GM18868 (cell line): ENCODE measurements around the gene B9D2.
A peak's percentile ranks its signal among the peaks of the same experiment; 100 is the strongest.
"Not testable (repeated sequence)": the region's sequence is repeated elsewhere in the genome, so short reads cannot be mapped to it uniquely, and the experiment has no call there.

ENCODE experiments used
- ATAC-seq: cut with Tn5 transposase; IDR thresholded peaks from one replicate; pipeline ENCODE4 v1.9.1; 2021; ENCODE audit warnings: mild to moderate bottlenecking, moderate library complexity; ENCODE audit not compliant: unreplicated experiment

The B9D2 gene

DNA sequence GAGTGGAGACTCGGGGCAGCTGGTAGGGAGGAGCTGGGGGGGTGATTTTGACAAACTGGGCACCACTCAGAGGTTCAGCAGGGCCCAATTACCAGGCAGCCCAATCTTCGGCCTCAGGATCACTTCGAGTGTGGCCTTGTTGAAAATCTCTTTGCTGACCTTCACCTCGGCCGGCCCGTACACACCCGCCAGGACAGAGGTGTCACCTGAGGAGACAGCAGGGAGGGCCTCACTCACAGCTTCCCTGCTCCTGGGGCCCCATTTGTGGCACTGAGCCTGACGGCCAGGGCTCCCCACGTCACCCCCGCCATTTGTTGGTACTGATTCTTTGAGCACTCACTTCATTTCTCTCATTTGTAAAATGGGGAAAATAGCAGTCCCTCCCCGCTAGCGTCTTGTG, 28.8 kb upstream of the B9D2 start:
- ATAC-seq, result no peak

DNA sequence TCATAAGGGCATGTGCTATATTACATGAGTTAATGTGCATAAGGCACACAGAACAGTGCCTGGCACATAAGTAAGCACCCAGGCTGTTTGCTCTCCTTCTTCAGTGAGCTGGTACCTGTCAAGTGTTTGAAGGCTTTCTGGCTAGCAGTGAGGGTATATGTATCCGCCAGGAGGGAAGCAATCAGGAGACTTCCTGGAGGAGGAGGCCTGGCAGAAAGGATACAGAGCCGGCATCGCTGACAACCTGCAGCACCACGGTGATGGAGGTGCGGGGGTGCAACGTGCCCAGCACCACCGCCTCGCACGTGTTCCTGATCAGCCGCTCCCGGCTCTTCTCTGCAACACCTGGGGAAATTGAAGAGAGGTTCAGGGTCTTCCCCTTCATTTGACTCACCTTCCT, 27.7 kb upstream of the B9D2 start:
- no peak for ATAC-seq

DNA sequence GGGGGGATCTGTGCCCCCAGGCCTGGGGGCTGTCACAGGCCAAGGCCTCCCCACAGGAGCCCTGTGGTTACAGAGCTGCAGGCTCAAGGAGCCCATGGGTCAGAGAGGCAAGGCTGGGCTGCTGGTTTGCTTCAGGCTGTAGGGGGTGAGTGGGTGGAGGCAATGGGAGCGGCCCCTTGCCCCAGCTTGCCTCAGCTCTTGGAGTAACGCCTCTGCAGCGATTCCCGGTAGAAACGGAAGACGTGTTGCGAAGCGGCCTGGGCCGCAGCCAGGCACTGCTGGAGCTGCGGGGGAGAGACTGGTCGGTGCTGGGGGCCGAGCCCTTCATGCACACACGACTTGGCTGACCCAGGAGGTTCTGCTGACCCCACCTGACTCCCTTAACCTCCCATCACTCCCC, 22.5 kb upstream of the B9D2 start:
- no peak for ATAC-seq

DNA sequence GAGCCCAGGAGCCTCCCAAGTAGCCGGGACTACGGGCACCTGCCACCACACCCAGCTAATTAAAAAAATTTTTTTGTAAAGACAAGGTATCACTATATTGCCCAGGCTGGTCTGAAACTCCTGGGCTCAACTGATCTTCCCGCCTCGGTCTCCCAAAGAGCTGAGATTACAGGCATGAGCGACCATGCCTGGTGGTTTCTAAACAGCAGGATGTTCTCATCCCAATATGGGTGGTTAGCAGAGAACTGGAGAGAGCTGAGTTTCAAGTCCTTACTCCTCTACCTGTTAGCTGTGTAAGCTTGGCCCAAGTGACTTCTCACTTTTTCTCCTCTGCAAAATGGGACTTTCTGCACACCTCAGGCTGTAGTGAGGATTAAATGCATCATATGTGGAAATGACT, 20.4 kb upstream of the B9D2 start:
- no peak for ATAC-seq

DNA sequence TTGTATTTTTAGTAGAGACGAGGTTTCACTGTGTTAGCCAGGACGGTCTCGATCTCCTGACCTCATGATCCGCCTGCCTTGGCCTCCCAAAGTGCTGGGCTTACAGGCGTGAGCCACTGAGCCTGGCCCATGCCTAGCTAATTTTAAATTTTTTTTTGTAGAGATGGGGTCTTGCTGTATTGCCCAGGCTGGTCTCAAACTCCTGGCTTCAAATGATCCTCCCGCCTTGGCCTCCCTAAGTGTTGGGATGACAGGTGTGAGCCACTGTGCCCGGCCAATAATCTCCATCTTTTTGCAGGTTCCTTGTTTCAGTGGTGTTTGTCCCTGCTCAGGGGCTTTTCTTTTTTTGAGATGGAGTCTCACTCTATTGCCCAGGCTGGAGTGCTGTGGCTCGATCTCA, 17.6 kb upstream of the B9D2 start:
- not testable (repeated sequence) for ATAC-seq

DNA sequence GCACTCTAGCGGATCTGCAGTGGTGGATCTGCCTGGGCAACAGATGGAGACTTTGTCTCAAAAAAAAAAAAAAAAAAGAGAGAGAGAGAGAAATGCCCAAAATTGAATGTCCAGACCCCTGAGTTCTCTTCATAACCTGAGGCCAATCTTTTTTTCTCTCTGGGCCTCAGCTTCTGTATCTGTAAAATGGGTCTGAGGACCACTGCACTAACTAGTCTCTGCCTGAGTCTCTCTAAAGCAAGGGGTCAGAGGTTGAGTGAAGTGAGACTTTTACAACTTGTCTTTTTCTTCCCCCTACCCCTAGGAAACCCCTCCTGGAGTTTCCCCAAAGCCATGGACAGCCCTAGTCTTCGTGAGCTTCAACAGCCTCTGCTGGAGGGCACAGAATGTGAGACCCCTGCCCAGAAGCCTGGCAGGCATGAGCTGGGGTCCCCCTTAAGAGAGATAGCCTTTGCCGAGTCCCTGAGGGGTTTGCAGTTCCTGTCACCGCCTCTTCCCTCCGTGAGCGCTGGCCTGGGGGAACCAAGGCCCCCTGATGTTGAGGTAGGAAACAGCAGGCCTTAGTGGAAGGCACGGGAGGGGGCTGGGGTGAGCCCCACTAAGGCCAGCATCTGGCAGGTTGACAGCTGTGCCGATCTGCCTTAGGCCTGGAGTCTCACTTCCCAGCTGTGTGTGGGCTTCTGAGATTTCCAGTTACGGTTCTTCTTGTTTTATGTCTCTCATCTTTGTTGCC, 14.2 kb upstream of the B9D2 start:
- ATAC-seq, result peak; percentile 40

DNA sequence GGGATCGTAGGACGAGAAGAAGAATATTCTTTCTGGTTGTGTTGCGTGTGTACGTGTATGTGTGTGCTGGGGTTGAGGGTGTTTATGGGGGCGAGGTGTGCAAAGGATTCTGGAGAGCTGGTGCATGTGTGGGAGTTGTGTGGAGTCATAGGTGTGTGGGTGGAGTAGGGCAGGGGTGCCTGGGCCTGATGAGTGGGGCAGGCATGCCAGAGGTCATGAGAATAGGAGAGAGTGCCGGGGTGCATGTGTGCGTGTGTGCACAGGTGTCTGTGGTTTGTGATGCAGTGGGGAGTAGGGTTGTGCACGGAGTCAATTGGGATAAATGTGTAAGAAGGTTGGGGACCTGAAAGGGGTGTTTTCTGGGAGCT, 13.0 kb upstream of the B9D2 start:
- no peak for ATAC-seq

DNA sequence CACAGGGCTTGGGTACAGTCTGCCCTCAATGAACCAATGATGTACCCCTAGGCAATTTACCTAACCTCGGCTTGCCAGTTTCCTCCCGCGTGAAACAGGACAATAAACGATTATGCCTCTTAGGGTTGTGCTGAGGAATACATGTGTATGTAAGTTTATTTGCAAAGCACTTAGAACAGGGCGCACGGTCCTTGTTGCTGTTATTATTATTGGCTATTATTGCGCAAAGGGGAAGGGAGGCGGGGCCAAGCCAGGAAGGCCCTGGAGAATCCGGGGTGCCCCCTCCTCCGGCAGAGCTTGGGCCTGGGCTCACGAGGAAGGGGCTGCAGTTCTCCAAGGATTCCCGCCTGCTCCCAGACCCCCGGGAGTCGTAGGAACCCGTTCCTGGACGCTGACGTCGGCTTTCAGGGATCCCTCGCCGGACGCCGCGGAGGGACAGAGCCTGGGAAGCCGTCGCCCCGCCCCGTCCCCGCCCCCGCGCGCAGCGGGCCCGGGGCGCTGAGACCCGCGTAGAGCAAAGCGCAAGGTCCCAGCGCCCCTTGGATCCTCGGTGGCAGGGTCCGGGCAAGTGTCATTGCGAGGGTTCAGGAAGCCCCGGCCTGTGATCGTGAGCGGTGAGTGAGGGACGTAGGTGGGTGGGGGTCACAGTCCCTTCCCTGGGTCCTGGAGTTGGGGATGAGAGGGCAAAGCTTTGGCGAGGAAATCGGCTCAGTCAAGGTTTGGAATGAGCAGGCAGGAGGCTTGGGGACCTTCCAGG, 12.5 kb upstream of the B9D2 start, which contains the start of gene TMEM91:
TSS of gene TMEM91 (plus strand) at position 293 of the 757 bp plus-strand sequence. CDS start 1,777 bp downstream, outside the sequence.
- ATAC-seq, result no peak

DNA sequence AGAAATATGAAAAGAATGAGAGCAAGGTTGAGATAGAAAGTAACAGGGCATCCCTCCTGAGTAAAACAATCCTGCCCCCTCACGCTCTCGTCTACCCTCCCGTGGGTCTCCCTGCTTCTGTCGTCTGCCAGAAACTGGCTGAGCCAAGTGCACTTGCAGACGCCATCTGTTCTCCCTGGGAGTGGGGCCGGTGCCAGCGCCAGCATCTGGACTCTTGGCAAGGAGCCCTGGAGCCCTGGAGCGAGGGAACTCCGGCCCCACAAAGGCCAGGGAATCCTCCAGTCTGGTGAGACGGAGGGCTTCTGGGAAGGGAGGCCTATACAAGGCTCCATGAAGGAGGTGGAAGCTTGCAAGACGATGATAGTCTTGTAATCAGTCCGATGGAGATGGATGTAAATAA, 10.0 kb upstream of the B9D2 start:
- ATAC-seq, result no peak

DNA sequence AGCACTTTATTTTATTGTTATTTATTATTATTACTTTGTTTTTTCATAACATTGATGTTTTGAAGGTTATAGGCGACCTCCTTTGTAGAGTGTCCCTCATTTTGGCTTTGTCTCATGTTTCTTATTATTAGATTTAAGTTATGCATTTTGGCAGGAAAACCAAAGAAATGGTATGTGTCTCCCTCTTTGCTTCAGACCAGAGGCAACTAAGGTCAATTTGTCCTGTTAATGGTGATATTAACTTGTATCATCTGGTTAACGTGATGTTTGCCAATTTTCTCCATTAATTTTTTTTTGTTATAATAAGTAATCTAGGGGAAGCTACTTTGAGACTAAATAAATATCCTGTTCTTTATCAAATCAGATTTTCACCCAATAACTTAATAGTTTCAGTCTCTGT, 8.6 kb upstream of the B9D2 start:
- no peak for ATAC-seq

DNA sequence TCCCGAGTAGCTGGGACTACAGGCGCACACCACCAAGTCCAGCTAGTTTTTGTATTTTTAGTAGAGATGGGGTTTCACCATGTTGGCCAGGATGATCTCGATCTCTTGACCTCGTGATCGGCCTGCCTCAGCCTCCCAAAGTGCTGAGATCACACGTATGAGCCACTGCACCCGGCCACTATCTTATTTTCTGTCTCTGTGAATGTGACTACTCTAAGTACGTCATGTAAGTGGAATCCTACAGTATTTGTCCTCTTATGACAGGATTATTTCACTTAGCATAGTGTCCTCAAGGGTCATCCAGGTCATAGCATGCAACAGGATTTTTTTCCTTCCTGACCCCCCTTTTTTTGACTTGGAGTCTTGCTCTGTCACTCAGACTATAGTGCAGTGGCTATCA, 7.6 kb upstream of the B9D2 start:
- ATAC-seq, result no peak

DNA sequence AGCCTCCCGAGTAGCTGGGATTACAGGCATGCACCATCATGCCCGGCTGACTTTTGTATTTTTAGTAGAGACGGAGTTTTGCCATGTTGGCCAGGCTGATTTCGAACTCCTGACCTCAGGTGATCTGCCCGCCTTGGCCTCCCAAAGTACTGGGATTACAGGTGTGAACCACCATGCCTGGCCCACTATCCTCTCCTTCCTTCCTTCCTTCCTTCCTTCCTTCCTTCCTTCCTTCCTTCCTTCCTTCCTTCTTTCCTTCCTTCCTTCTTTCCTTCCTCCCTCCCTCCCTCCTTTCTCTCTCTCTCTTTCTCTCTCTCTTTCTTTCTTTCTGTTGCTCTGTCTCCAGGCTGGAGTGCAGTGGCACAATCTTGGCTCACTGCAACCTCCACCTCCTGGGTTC, 7.2 kb upstream of the B9D2 start:
- not testable (repeated sequence) for ATAC-seq

DNA sequence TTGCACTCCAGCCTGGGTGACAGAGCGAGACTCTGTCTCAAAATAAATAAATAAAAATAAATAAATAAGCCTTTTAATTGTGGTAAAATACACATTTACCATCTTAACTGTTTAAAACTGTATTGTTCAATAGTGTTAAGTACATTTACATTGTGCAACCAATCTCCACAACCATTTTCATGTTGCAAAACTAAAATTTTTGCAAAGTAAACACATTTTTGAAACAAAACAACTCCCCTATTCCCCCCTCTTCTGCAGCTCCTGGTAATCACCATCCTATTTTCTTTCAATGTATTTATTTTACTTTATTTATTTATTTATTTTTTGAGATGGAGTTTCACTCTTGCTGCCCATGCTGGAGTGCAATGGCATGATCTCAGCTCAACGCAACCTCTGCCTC, 5.8 kb upstream of the B9D2 start:
- no peak for ATAC-seq

DNA sequence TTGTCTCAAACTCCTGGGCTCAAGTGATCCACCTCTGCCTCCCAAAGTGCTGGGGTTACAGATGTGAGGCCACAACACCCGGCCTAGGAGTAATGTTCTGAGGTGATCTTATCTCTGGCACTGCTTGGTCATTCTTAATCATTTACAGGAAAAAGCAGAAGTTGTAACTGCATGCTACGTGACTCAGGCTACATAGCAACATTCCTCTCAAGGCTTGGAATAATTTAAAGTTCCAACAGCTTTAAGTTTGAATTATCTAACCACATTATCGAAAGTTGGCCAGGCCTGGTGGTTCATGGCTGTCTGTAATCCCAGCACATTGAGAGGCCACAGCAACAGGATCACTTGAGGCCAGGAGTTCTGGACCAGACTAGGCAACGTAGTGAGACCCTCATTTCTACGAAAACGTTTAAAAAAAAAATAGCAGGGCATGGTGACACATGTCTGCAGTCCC, 3.9 kb upstream of the B9D2 start:
- ATAC-seq, result no peak

DNA sequence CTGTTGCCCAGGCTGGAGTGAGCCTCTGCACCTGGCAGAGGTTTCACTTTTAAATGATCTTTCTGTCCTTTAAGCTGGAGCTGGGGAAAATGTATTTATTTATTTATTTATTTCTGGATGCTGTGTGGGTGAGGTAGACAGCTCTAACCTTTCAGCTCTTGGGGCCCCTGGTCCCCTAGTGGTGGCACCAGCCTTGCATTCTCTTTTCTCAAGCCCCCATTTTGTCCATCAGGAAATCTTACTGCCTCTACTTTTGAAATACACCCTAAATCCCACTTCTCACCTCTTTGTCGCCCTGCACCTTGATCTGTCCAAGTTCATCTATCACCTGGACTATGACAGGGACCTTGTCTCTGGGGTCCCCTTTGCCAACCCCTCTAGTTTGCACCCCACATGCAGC, 2.1 kb upstream of the B9D2 start:
- no peak for ATAC-seq

DNA sequence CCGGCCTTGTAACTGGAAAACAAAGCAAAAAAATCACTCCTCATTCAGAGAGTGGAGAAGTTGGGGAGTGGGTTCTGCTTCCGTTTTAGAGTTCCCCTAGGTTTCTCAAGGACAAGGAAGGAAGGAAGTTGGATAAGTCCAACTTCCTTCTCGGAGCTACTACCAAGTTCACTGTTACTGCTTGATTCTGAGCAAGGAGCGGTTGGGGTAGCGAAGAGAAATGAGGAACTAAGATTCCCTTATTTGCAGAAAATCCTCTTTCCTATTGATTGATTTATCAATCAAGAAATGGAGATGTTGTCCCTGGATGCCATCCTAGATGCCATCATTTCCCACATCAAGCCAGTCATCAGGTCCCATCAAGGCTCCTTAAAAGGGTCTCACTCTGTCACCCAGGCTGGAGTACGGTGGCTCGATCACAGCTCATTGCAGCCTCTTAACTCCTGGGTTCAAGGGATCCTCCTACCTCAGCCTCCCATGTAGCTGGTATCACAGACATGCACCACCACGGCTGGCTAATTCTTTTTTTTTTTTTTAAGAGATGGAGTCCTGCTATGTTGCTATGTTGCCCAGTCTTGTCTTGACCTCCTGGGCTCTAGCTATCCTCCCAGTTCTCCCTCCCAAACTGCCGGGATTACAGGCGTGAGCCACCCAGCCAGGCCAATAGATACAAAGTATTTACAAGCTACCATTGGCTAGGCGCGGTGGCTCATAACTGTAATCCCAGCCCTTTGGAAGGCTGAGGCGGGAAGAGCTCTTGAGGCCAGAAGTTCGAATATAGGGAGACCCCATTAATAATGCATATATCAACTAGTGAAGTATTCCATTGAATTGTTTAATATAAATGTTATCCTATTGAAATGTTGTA, 809 bp upstream of the B9D2 start:
- no peak for ATAC-seq

DNA sequence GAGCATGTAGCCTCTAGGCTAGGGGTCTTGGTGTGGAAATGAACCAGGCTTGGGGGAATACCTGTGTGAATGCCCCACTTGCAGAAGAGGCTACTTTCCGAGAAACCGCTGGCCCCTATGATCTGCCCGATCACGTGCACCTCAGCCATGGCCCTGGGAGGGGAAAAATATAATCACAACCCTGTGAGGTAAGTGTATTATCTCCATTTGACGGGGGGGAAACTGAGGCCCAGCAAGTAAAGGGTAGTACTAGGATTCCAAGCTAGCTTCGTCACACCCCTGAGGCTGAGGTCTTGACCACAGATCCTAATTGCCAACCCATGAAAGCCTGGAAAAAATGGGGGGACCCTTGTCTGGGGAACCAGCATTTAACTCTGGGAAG, 587 bp downstream of the B9D2 start:
- ATAC-seq, result no peak

DNA sequence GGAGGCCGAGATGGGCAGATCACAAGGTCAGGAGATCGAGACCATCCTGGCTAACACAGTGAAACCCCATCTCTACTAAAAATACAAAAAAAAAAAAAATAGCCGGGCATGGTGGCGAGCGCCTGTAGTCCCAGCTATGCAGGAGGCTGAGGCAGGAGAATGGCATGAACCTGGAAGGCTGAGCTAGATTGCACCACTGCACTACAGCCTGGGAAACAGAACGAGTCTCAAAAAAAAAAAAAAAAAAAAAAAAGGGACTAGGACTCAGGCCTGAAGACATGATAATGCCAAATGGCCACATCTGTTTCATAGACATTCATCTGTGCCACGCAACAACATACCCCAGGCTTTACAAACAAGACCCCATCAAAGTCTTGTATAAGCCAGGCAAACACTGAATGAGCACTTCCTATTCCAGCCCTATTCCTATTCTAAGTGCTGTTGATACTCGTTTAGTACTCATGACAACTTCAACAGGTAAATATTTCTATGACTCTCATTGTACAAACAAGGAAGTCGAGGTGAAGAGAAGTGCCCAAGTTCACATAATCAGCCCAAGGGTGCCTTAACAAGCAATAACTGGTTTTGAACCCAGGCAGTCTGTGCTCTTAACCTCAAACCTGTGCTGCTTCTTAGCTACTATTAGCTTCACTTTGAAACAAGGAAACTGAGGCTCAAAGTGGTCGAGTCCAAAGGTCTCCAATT, 1.7 kb downstream of the B9D2 start:
- ATAC-seq, result no peak

DNA sequence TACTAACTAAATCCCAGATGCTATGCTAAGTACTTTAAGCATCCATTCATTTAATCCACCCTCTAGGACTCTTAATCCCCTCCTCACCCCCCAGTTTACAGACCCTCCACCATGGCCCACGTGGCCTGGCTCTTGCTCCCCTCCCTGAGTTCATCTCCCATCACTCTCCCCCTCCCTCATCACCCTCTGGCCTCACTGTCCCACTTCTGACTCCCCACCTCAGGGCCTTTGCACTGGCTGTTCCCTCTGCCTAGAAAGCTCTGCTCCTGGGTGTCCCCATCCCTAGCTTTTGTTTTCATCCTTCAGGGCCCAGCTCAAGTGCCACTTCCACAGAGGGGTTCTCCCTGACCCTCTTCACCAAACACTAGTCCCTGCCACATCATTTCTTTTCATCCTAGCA, 4.2 kb downstream of the B9D2 start:
- no peak for ATAC-seq

DNA sequence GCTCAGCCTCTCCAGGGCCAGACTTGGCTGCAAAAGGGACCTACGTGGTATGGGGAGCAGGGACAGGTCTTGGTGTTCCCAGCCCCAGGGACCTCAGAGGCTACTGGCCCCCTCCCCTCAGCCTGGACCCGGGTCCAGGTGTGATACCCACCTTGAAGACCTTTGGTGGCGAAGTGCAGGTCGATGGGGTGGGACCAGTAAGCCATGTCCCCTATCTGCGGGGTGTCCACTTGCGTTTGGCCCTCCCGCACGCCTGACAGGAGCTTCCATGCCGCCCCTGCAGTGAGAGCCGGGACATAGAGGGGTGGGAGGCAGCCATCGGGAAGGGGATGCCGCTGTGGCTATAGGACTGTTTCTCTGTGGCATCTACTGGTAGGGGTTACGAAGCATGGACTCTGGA, 6.2 kb downstream of the B9D2 start:
- ATAC-seq, result no peak
